Measurements from ENCODE around the gene DOCK10. TPM values are rescaled to one million over a fixed set of nuclear protein-coding genes. Genes with fewer than 3 reads are reported as not detected.

The DOCK10 gene
- total and polyA plus RNA-seq, 2 donors (not counting 1 experiment from before 2014, with no cell fraction given), result 49.5 to 139 TPM

DNA sequence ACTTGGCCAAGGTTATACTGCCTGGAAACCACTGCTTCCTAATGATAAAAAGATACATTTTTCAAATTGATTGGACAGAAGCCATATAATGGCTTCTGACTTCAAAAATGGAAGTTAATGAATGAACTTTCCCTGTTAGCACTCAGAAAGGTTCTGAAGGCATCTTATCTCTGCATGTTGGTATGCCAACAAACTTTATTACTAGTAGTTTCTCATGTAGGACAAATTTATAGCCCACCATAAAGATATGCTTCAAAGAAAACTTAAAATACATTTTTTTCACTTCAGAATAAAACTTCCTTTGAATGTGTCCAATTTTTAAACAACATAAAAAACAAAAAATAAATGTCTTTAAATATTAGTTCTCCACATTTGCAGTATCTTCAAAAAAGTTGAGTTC is 10.0 kb downstream of the DOCK10 start:
- no peak overlapping the region for H3K4me3 Mint-ChIP-seq
- peaks cover 35% of the 10 kb centered on the region for H3K4me1 Mint-ChIP-seq
- ATAC-seq (ENCODE audit: low read depth), result no peak
- H3K27me3 ChIP-seq (replicated peaks in 1 of 4; ENCODE audit: control extremely low read depth in 1 of 4, control insufficient read depth in 3 of 4, insufficient read depth in 4 of 4, low read length in 3 of 4), result no peaks in the 10 kb centered on the region
- H3K27me3 Mint-ChIP-seq, result no peaks in the 10 kb centered on the region
- no peak overlapping the region for H3K27ac Mint-ChIP-seq
- no peak overlapping the region for H3K9ac ChIP-seq (ENCODE audit: low read length)
- H3K4me1 ChIP-seq (ENCODE audit: control insufficient read depth in 2 of 2, insufficient read depth in 2 of 2, low read length in 2 of 2), result peaks cover under 1 to 3% of the 10 kb centered on the region in 2 donors
- H3K9me3 Mint-ChIP-seq (ENCODE audit: insufficient read depth), result no peaks in the 10 kb centered on the region
- DNase-seq, result no peak
- H3K79me2 ChIP-seq (ENCODE audit: control insufficient read depth, insufficient read depth, low read length), result peaks cover 81% of the 10 kb centered on the region
- H3K27ac ChIP-seq (ENCODE audit: low read length in 2 of 2), result no peak overlapping the region
- peaks cover 0 to 3% of the 10 kb centered on the region in 2 experiments for H3K36me3 ChIP-seq (replicated peaks in 1 of 2; ENCODE audit: control extremely low read depth in 1 of 2, control insufficient read depth in 1 of 2, extremely low read depth in 1 of 2, insufficient read depth in 2 of 2, low read length in 1 of 2)
- H3K4me2 ChIP-seq (replicated peaks; ENCODE audit: low read depth, low read length, poor library complexity, severe bottlenecking), result no peak overlapping the region
- CTCF ChIA-PET, result interaction anchor here (0.6 kb wide), 1 partner anchor 1252 kb away, joined by 4 read pairs; no protein-coding TSS in a partner anchor
- H3K9me3 ChIP-seq (ENCODE audit: control extremely low read depth in 1 of 3, control insufficient read depth in 2 of 3, insufficient read depth in 1 of 3, low read length in 2 of 3), result no peaks in the 10 kb centered on the region
- H2AFZ ChIP-seq (ENCODE audit: insufficient read depth, low read depth, low read length, poor library complexity, severe bottlenecking), result no peak overlapping the region
- H4K20me1 ChIP-seq (ENCODE audit: control insufficient read depth, insufficient read depth, low read length, poor library complexity, severe bottlenecking), result peaks cover 19% of the 10 kb centered on the region
- H3K4me3 ChIP-seq (ENCODE audit: control extremely low read depth in 1 of 5, extremely low read depth in 1 of 5, insufficient read depth in 1 of 5, low read depth in 2 of 5, low read length in 4 of 5), result no peak overlapping the region
- POLR2A ChIA-PET, result no interaction called here
- intact Hi-C loops (cut with micrococcal nuclease), result no loop called here
- TF ChIP-seq, protein P1, sequence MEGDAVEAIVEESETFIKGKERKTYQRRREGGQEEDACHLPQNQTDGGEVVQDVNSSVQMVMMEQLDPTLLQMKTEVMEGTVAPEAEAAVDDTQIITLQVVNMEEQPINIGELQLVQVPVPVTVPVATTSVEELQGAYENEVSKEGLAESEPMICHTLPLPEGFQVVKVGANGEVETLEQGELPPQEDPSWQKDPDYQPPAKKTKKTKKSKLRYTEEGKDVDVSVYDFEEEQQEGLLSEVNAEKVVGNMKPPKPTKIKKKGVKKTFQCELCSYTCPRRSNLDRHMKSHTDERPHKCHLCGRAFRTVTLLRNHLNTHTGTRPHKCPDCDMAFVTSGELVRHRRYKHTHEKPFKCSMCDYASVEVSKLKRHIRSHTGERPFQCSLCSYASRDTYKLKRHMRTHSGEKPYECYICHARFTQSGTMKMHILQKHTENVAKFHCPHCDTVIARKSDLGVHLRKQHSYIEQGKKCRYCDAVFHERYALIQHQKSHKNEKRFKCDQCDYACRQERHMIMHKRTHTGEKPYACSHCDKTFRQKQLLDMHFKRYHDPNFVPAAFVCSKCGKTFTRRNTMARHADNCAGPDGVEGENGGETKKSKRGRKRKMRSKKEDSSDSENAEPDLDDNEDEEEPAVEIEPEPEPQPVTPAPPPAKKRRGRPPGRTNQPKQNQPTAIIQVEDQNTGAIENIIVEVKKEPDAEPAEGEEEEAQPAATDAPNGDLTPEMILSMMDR (IDR thresholded peaks at IDR 0.05), result no peak
- TF ChIP-seq EZH2 (IDR thresholded peaks at IDR 0.05; ENCODE audit: borderline replicate concordance, insufficient read depth, low read depth, low read length, poor library complexity, severe bottlenecking), result no peak

DNA sequence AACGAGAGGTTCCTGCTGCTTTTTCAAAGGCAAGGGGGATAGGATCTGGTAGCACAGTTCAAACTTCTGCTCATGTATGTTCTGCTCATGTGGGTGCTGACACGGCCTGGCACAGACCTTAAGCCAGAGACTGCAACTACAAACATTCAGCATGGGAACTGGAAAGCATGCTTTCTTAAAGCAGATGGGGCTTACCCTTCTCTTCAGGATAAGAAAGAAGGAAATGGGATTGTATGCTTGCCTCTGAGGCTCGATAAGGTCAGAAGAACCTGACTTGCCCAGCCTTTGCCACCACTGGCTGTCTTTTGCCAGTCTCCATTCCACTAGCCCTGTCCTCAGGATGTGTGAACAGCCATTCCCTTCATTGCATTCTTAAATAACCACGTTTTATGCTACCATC is 10.7 kb downstream of the DOCK10 start:
- H3K27ac ChIP-seq (ENCODE audit: low read length in 2 of 2), result no peak overlapping the region
- no peak overlapping the region for H3K4me3 ChIP-seq (ENCODE audit: control extremely low read depth in 1 of 5, extremely low read depth in 1 of 5, insufficient read depth in 1 of 5, low read depth in 2 of 5, low read length in 4 of 5)
- ATAC-seq (ENCODE audit: low read depth) (no peak), DNase-seq (no peak)
- Mint-ChIP-seq H3K4me1 (peaks cover 35% of the 10 kb centered on the region), H3K27ac (no peak overlapping the region), H3K9me3 (ENCODE audit: insufficient read depth) (no peaks in the 10 kb centered on the region), H3K4me3 (no peak overlapping the region), H3K27me3 (no peaks in the 10 kb centered on the region)
- 80% methylated on average over 2 of the region's 4 CpGs for WGBS (ENCODE audit: insufficient coverage)
- TF ChIP-seq, protein P1 (IDR thresholded peaks at IDR 0.05), result no peak
- no peak for TF ChIP-seq EZH2 (IDR thresholded peaks at IDR 0.05; ENCODE audit: borderline replicate concordance, insufficient read depth, low read depth, low read length, poor library complexity, severe bottlenecking)
- H3K79me2 ChIP-seq (ENCODE audit: control insufficient read depth, insufficient read depth, low read length), result peaks cover 81% of the 10 kb centered on the region
- no peaks in the 10 kb centered on the region for H3K9me3 ChIP-seq (ENCODE audit: control extremely low read depth in 1 of 3, control insufficient read depth in 2 of 3, insufficient read depth in 1 of 3, low read length in 2 of 3)
- ChIA-PET POLR2A (no interaction called here), CTCF (no interaction called here)
- peaks cover 7 to 9% of the 10 kb centered on the region in 2 donors for H3K4me1 ChIP-seq (ENCODE audit: control insufficient read depth in 2 of 2, insufficient read depth in 2 of 2, low read length in 2 of 2)
- H2AFZ ChIP-seq (ENCODE audit: insufficient read depth, low read depth, low read length, poor library complexity, severe bottlenecking), result no peak overlapping the region
- intact Hi-C loops (cut with micrococcal nuclease), result no loop called here
- no peaks in the 10 kb centered on the region for H3K27me3 ChIP-seq (replicated peaks in 1 of 4; ENCODE audit: control extremely low read depth in 1 of 4, control insufficient read depth in 3 of 4, insufficient read depth in 4 of 4, low read length in 3 of 4)
- H3K4me2 ChIP-seq (replicated peaks; ENCODE audit: low read depth, low read length, poor library complexity, severe bottlenecking), result no peak overlapping the region
- peaks cover 25% of the 10 kb centered on the region for H4K20me1 ChIP-seq (ENCODE audit: control insufficient read depth, insufficient read depth, low read length, poor library complexity, severe bottlenecking)
- H3K36me3 ChIP-seq (replicated peaks in 1 of 2; ENCODE audit: control extremely low read depth in 1 of 2, control insufficient read depth in 1 of 2, extremely low read depth in 1 of 2, insufficient read depth in 2 of 2, low read length in 1 of 2), result peaks cover 0 to 3% of the 10 kb centered on the region in 2 experiments
- no peak overlapping the region for H3K9ac ChIP-seq (ENCODE audit: low read length)
